CD4-positive, alpha-beta T cell (primary cell): ENCODE measurements around the gene PRKAR1B. TPM values are rescaled to one million over a fixed set of nuclear protein-coding genes. Genes with fewer than 3 reads are reported as not detected.

Source experiments
- ATAC-seq: fragments of 200-7000 bp; cut with Tn5 transposase; one replicate; pipeline ENCODE4 v1.10.0; 2022; ENCODE audit warnings: mild to moderate bottlenecking; ENCODE audit not compliant: poor library complexity
- CTCF ChIA-PET: fragments of 350-600 bp; sonication (Branson Sonifier 250); formaldehyde crosslinking; loops from one replicate; lab custom pipeline; 2021; ENCODE audit warnings: antibody characterized with exemption, inconsistent platforms; lab: Charles Lee
- POLR2A ChIA-PET: fragments of 350-600 bp; sonication (Branson Sonifier 250); formaldehyde crosslinking; loops from one replicate; lab custom pipeline; 2021; ENCODE audit warnings: antibody characterized with exemption, inconsistent platforms; lab: Charles Lee
- DNase-seq, 14 experiments: peaks; one replicate each; pipeline ENCODE4 v3.0.0-alpha.2; 2013 to 2020; ENCODE audit warnings: mixed read lengths in 2 of 14
- H3K27ac ChIP-seq, 2 donors: one replicate each; pipeline versions ENCODE4 v1.5.1 to v1.7.0; 2013; ENCODE audit warnings: low read length in 2 of 2, low read depth in 1 of 2, mild to moderate bottlenecking in 1 of 2
- H3K27me3 ChIP-seq, 2 experiments: 1 replicate in 1 of 2; 2 replicates in 1 of 2; pipeline versions ENCODE4 v1.6.1 to v1.7.0; 2013; ENCODE audit warnings: low read length in 2 of 2, control low read depth in 1 of 2, mild to moderate bottlenecking in 1 of 2, moderate library complexity in 1 of 2; ENCODE audit not compliant: insufficient read depth in 2 of 2, control insufficient read depth in 1 of 2
- H3K36me3 ChIP-seq: one replicate; pipeline ENCODE4 v1.6.1; 2013; ENCODE audit warnings: low read length, control low read depth; ENCODE audit not compliant: insufficient read depth
- H3K4me1 ChIP-seq: one replicate; pipeline ENCODE4 v1.6.1; 2013; ENCODE audit warnings: low read length, control low read depth; ENCODE audit not compliant: insufficient read depth
- H3K4me3 ChIP-seq: one replicate; pipeline ENCODE4 v1.5.1; 2013; ENCODE audit warnings: mild to moderate bottlenecking, low read length, moderate library complexity
- H3K9me3 ChIP-seq, 2 experiments: 1 replicate in 1 of 2; 2 replicates in 1 of 2; pipeline versions ENCODE4 v1.6.1 to v1.7.0; 2013; ENCODE audit warnings: low read length in 2 of 2, mild to moderate bottlenecking in 2 of 2, control low read depth in 1 of 2, moderate library complexity in 1 of 2; ENCODE audit not compliant: control insufficient read depth in 1 of 2, insufficient read depth in 1 of 2
- H3K27ac Mint-ChIP-seq: one replicate; pipeline ENCODE4 v1.8.0; 2020; ENCODE audit warnings: mixed read lengths
- H3K27me3 Mint-ChIP-seq: one replicate; pipeline ENCODE4 v1.8.0; 2021; ENCODE audit warnings: mixed read lengths
- H3K36me3 Mint-ChIP-seq: one replicate; pipeline ENCODE4 v1.8.0; 2021; ENCODE audit warnings: low read depth, mixed read lengths
- H3K4me1 Mint-ChIP-seq: one replicate; pipeline ENCODE4 v1.8.0; 2021; ENCODE audit warnings: low read depth, mixed read lengths
- H3K4me3 Mint-ChIP-seq: one replicate; pipeline ENCODE4 v1.8.0; 2020; ENCODE audit warnings: mild to moderate bottlenecking, mixed read lengths
- H3K9me3 Mint-ChIP-seq: one replicate; pipeline ENCODE4 v1.8.0; 2020; ENCODE audit warnings: mixed read lengths
- CTCF ChIP-seq: fragments of 200-600 bp; IDR thresholded peaks from one replicate; pipeline ENCODE4 v1.8.0; 2022; ENCODE audit warnings: antibody characterized with exemption, mild to moderate bottlenecking
- intact Hi-C, 2 experiments: fragments of 100-400 bp; cut with DNase I in 1 of 2; cut with micrococcal nuclease in 1 of 2; formaldehyde crosslinking; loops; one replicate each; pipeline versions ENCODE4 v1.15.1 to v1.9.0; 2023 to 2025; cut with DNase I, micrococcal nuclease
- total RNA-seq, 174 experiments: library from RNA in 2 of 174; stranded (reverse) in 2 of 174; gene quantifications; one replicate each; pipeline ENCODE4 v1.2.3 and lab custom pipeline; 2021 to 2026

PRKAR1B gene
- total RNA-seq, 2 experiments from 2014 or later = 18.8 to 19.5 TPM

DNA sequence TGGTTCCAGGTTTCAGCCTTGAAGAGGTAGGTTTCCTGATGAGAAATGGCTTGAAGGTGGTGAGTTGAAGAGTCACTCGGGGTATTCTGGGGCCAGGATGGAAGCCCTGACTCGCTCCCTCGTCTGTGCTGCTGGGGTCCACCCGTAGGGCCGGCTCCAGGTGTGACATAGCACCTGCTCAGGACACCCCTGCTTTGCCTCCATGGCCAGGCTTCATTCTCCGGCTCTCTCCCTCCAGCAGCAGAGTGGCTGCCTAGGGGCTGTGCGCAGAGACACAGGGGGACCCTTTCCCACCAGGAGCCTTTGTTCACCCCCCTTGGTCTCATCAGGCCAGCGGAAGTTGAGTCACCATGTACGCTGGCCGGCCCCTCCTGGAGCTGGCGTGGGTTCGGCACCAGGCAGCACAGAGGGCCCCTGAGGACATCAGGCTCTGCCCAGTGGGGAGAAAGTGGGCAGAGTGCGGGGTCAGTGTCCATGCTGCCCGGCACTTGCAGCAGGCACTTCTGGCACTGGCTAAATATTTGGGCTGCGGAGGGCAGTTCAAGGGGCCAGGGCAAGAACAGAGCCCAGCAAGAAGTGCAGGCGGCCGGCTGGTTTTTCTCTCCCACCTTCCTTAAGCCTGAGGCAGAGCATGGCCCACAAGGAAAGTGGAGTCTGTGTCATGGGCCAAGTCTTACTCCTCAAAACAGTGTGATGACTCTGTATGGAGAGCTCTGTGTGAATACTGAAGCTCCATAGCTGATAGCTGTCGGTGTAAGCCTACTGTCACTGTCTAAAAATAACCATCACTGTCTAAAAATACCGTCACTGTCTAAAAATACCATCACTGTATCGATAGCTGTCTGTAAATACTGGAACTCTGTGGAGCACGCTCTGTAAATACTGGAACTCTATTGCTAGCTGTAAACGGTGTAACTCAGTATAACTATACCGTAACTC is 3.7 kb upstream of the PRKAR1B start:
- DNase-seq (no peak), ATAC-seq (no peak)
- H3K4me1 ChIP-seq = peaks cover 18% of the 10 kb centered on the region
- Mint-ChIP-seq H3K4me3 (peak overlapping the region; percentile 79), H3K4me1 (peaks cover 21% of the 10 kb centered on the region), H3K36me3 (peaks cover 25% of the 10 kb centered on the region), H3K27ac (no peak overlapping the region), H3K27me3 (no peaks in the 10 kb centered on the region), H3K9me3 (no peaks in the 10 kb centered on the region)
- no peak overlapping the region for H3K27ac ChIP-seq
- intact Hi-C loops = loop anchor here in 1 of 2 experiments (5.0 kb wide), 1 partner anchor 398 kb away; no protein-coding TSS in a partner anchor
- ChIA-PET CTCF (no interaction called here), POLR2A (no interaction called here)
- no peaks in the 10 kb centered on the region for H3K27me3 ChIP-seq
- peaks cover 9 to 10% of the 10 kb centered on the region in 2 experiments for H3K9me3 ChIP-seq
- H3K4me3 ChIP-seq = no peak overlapping the region
- no peak for TF ChIP-seq CTCF
- H3K36me3 ChIP-seq = peaks cover 16% of the 10 kb centered on the region

DNA sequence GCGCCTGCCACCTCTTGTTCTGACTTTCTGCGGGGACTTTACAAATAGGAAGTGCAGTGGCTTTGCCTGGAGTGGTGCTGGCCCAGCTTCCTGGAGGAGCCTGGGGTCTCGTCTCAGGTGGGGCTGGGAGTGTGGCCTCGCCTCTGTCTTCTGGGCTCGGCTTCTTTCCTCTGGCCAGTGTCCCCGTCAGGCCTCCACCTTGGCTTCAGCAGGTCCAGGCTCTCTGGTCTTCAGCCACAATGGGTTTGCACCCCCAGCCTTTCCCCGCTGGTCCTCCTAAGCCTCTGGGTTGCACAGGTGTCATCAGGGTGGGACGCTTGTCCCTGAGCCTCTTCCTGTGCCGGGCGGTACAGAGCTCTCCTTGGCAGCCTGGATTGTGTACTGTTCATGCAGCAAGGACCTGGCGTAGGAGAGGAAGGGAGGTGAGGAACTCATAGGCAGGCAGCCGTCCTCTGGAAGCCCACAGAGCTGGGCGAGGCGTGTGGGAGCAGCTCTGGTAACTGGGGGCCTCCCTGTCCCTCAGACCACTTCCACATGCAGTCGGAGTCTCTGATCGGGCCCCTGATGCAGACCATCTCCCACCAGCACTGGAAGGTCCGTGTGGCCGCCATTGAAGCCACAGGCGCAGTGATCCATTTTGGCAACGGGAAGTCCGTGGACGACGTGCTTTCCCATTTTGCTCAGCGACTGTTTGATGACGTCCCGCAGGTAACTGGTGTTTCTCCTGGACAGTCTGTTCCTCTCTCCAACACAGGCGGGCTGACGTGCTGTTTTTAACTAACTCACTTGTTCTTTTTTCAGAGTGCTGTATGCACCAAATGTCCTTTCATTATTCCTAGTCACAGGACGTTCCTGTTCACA is 2.3 kb upstream of the PRKAR1B start:
- Histone ChIP-seq H3K27ac (no peak overlapping the region), H3K4me3 (no peak overlapping the region), H3K27me3 (no peaks in the 10 kb centered on the region), H3K36me3 (peaks cover 13% of the 10 kb centered on the region), H3K4me1 (peaks cover 21% of the 10 kb centered on the region), H3K9me3 (peaks cover 5 to 6% of the 10 kb centered on the region in 2 experiments)
- Mint-ChIP-seq H3K27me3 (no peaks in the 10 kb centered on the region), H3K36me3 (peaks cover 26% of the 10 kb centered on the region), H3K27ac (no peak overlapping the region), H3K4me1 (peaks cover 33% of the 10 kb centered on the region), H3K4me3 (peak overlapping the region; percentile 70), H3K9me3 (no peaks in the 10 kb centered on the region)
- CTCF ChIA-PET = interaction anchor here (0.6 kb wide), 1 partner anchor 263 kb away, joined by 3 read pairs; no protein-coding TSS in a partner anchor
- intact Hi-C loops = loop anchor here (5.0 kb wide), 2 partner anchors 147 to 148 kb away; partner anchors contain the start of gene GET4 (in 1 of the 2)
- POLR2A ChIA-PET = interaction anchor here (0.6 kb wide), 1 partner anchor 111 kb away, joined by 4 read pairs; no protein-coding TSS in a partner anchor
- no peak for TF ChIP-seq CTCF
- ATAC-seq (no peak), DNase-seq (no peak)

GRCh38 chr7:728602-729001 is 1.5 kb upstream of the PRKAR1B start:
- Histone ChIP-seq H3K27me3 (no peaks in the 10 kb centered on the region), H3K4me3 (no peak overlapping the region), H3K4me1 (peaks cover 21% of the 10 kb centered on the region), H3K9me3 (peaks cover 0 to 4% of the 10 kb centered on the region in 2 experiments), H3K27ac (no peak overlapping the region), H3K36me3 (peaks cover 12% of the 10 kb centered on the region)
- H3K27me3 Mint-ChIP-seq = no peaks in the 10 kb centered on the region
- ATAC-seq = no peak
- POLR2A ChIA-PET = interaction anchor here (1.0 kb wide), 1 partner anchor 145 kb away, joined by 4 read pairs; no protein-coding TSS in a partner anchor
- no peaks in the 10 kb centered on the region for H3K9me3 Mint-ChIP-seq
- intact Hi-C loops = loop anchor here (5.0 kb wide), 2 partner anchors 146 to 149 kb away; partner anchors contain the start of gene GET4 (in 1 of the 2)
- H3K36me3 Mint-ChIP-seq = peaks cover 34% of the 10 kb centered on the region
- peak overlapping the region; percentile 11 for H3K27ac Mint-ChIP-seq
- peaks cover 33% of the 10 kb centered on the region for H3K4me1 Mint-ChIP-seq
- no peak for DNase-seq
- H3K4me3 Mint-ChIP-seq = peak overlapping the region; percentile 91
- CTCF ChIA-PET = interaction anchor here (0.6 kb wide), 1 partner anchor 264 kb away, joined by 3 read pairs; no protein-coding TSS in a partner anchor
- TF ChIP-seq CTCF = no peak
